Stimulated activated naive CD4-positive, alpha-beta T cell treated with Interleukin-2 at 50 U/mL for 16 hours (primary cell): ENCODE results near the gene FGD5.

Experiments
- DNase-seq: peaks from one replicate; lab custom pipeline; 2025; lab: John Stamatoyannopoulos, UW

Gene FGD5

GRCh38 chr3:14788644-14789043, 30.1 kb upstream of the FGD5 start:
- DNase-seq, result no peak

- DNase-seq, result no peak
These were observed 29.5 kb upstream of the FGD5 start for GRCh38 chr3:14789221-14789620.

GRCh38 chr3:14789640-14790285, 29.0 kb upstream of the FGD5 start:
- DNase-seq, result no peak

- peak; percentile 7 for DNase-seq
These were observed 27.3 kb upstream of the FGD5 start for GRCh38 chr3:14791343-14791945.

- DNase-seq, result no peak
These were observed 26.1 kb upstream of the FGD5 start for GRCh38 chr3:14792691-14793121.

- no peak for DNase-seq
These were observed 25.5 kb upstream of the FGD5 start for GRCh38 chr3:14793126-14793857.

- no peak for DNase-seq
These were observed 24.9 kb upstream of the FGD5 start for GRCh38 chr3:14793858-14794234.

GRCh38 chr3:14794435-14794834, 24.3 kb upstream of the FGD5 start:
- no peak for DNase-seq

GRCh38 chr3:14795996-14796395, 22.8 kb upstream of the FGD5 start:
- no peak for DNase-seq

GRCh38 chr3:14796403-14797077, 22.2 kb upstream of the FGD5 start:
- no peak for DNase-seq

GRCh38 chr3:14797731-14798130, 21.0 kb upstream of the FGD5 start:
- no peak for DNase-seq

- no peak for DNase-seq
These were observed 20.5 kb upstream of the FGD5 start for GRCh38 chr3:14798231-14798630.

GRCh38 chr3:14799146-14799545, 19.6 kb upstream of the FGD5 start:
- no peak for DNase-seq

GRCh38 chr3:14801031-14801430, 17.7 kb upstream of the FGD5 start:
- no peak for DNase-seq

- DNase-seq, result no peak
These were observed 16.9 kb upstream of the FGD5 start for GRCh38 chr3:14801668-14802380.

GRCh38 chr3:14802381-14802731, 16.4 kb upstream of the FGD5 start:
- no peak for DNase-seq

GRCh38 chr3:14803101-14803980, 15.4 kb upstream of the FGD5 start:
- no peak for DNase-seq

GRCh38 chr3:14803981-14804834, 14.6 kb upstream of the FGD5 start:
- no peak for DNase-seq

GRCh38 chr3:14804835-14805780, 13.7 kb upstream of the FGD5 start:
- DNase-seq, result no peak
